ENCODE data around the gene JRKL. TPM values are rescaled to one million over a fixed set of nuclear protein-coding genes. Genes with fewer than 3 reads are reported as not detected.
A peak's percentile ranks its signal among the peaks of the same experiment; 100 is the strongest.

Gene JRKL
- total and polyA plus RNA-seq, 2 of the 13 experiments (the other 11 are each of a cell fraction or from before 2014, with no cell fraction given): 3.2 to 4.5 TPM

DNA sequence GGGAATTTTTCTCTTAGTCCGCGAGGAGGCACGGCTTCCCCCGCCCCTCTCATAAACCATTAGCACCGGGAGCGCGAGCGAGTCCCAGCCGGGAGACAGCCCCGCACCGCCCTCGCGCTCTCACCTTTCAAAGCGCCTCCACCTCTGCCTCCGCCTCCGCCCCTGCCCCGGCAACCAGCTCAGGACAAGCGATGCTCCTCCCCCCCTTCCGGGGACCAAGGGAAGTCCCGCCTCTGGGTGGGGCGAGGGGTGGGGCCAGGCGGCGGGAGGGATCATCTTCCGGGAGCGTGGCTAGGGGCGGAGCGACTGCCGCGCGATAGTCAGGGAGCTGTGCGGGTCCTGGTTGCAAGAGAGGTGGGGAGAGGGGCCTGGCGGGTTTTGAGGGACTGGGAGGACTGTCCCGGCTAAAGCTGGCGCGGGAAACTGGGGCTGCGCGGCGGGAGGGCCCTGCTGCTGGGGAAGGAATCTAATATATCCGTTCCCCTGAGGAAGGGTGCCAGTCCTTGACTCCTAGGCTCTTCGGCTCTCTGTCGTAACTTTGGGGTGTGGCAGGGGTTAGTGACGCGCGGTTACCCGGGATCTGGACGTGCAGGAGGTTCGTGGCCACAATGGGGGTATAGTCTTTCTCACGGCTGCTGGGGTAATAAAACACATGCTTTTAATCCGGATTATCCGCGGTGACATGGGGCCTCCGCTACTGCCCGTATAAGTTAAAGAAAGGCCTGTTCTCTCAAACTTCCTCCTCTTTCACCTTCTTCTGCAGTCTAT lies at the start of gene JRKL, which contains the start of gene CCDC82 (continued):
- TF ChIP-seq, protein P1, sequence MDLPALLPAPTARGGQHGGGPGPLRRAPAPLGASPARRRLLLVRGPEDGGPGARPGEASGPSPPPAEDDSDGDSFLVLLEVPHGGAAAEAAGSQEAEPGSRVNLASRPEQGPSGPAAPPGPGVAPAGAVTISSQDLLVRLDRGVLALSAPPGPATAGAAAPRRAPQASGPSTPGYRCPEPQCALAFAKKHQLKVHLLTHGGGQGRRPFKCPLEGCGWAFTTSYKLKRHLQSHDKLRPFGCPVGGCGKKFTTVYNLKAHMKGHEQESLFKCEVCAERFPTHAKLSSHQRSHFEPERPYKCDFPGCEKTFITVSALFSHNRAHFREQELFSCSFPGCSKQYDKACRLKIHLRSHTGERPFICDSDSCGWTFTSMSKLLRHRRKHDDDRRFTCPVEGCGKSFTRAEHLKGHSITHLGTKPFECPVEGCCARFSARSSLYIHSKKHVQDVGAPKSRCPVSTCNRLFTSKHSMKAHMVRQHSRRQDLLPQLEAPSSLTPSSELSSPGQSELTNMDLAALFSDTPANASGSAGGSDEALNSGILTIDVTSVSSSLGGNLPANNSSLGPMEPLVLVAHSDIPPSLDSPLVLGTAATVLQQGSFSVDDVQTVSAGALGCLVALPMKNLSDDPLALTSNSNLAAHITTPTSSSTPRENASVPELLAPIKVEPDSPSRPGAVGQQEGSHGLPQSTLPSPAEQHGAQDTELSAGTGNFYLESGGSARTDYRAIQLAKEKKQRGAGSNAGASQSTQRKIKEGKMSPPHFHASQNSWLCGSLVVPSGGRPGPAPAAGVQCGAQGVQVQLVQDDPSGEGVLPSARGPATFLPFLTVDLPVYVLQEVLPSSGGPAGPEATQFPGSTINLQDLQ (CRISPR knock-in tag; IDR thresholded peaks at IDR 0.05): no peak
- TF ChIP-seq, protein P2, sequence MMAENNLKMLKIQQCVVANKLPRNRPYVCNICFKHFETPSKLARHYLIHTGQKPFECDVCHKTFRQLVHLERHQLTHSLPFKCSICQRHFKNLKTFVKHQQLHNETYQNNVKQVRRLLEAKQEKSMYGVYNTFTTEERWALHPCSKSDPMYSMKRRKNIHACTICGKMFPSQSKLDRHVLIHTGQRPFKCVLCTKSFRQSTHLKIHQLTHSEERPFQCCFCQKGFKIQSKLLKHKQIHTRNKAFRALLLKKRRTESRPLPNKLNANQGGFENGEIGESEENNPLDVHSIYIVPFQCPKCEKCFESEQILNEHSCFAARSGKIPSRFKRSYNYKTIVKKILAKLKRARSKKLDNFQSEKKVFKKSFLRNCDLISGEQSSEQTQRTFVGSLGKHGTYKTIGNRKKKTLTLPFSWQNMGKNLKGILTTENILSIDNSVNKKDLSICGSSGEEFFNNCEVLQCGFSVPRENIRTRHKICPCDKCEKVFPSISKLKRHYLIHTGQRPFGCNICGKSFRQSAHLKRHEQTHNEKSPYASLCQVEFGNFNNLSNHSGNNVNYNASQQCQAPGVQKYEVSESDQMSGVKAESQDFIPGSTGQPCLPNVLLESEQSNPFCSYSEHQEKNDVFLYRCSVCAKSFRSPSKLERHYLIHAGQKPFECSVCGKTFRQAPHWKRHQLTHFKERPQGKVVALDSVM (CRISPR knock-in tag; IDR thresholded peaks at IDR 0.05): peak; percentile 26; the same call in 1 of the 2 replicates
- TF ChIP-seq, protein P3, sequence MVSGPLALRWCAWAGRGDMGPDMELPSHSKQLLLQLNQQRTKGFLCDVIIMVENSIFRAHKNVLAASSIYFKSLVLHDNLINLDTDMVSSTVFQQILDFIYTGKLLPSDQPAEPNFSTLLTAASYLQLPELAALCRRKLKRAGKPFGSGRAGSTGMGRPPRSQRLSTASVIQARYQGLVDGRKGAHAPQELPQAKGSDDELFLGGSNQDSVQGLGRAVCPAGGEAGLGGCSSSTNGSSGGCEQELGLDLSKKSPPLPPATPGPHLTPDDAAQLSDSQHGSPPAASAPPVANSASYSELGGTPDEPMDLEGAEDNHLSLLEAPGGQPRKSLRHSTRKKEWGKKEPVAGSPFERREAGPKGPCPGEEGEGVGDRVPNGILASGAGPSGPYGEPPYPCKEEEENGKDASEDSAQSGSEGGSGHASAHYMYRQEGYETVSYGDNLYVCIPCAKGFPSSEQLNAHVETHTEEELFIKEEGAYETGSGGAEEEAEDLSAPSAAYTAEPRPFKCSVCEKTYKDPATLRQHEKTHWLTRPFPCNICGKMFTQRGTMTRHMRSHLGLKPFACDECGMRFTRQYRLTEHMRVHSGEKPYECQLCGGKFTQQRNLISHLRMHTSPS (CRISPR knock-in tag; IDR thresholded peaks at IDR 0.05; ENCODE audit: low read depth): no peak; the same call in 1 of the 2 replicates
- TF ChIP-seq PPARG (CRISPR knock-in tag; conservative IDR thresholded peaks at IDR 0.05) (no peak), KMT2A (CRISPR knock-in tag; IDR thresholded peaks at IDR 0.05) (peak; percentile 55; the same call in 1 of the 2 replicates), ZNF670 (CRISPR knock-in tag; IDR thresholded peaks at IDR 0.05; ENCODE audit: borderline replicate concordance) (peak; percentile 80; the same call in 1 of the 2 replicates), ZNF431 (CRISPR knock-in tag; IDR thresholded peaks at IDR 0.05; ENCODE audit: borderline replicate concordance, low read depth) (peak; percentile 52; the same call in 1 of the 2 replicates), SRSF1 (optimal IDR thresholded peaks at IDR 0.05; ENCODE audit: low read depth, low read length) (no peak), PHF5A (CRISPR knock-in tag; IDR thresholded peaks at IDR 0.05; ENCODE audit: low read depth, unreplicated experiment) (no peak), TEAD3 (CRISPR knock-in tag; optimal IDR thresholded peaks at IDR 0.05; ENCODE audit: borderline replicate concordance) (peak; percentile 25), DPF2 (CRISPR knock-in tag; IDR thresholded peaks at IDR 0.05; ENCODE audit: borderline replicate concordance, low read depth) (no peak), ZKSCAN1 (IDR thresholded peaks at IDR 0.05; ENCODE audit: low read length) (no peak), NFYB (CRISPR knock-in tag; IDR thresholded peaks at IDR 0.05) (peak; percentile 42; the same call in 1 of the 2 replicates), ZNF160 (CRISPR knock-in tag; IDR thresholded peaks at IDR 0.05) (peak; percentile 59)
- TF ChIP-seq, protein P4, sequence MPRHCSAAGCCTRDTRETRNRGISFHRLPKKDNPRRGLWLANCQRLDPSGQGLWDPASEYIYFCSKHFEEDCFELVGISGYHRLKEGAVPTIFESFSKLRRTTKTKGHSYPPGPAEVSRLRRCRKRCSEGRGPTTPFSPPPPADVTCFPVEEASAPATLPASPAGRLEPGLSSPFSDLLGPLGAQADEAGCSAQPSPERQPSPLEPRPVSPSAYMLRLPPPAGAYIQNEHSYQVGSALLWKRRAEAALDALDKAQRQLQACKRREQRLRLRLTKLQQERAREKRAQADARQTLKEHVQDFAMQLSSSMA (CRISPR knock-in tag; IDR thresholded peaks at IDR 0.05): no peak; the same call in 1 of the 2 replicates
- TF ChIP-seq, protein P5, sequence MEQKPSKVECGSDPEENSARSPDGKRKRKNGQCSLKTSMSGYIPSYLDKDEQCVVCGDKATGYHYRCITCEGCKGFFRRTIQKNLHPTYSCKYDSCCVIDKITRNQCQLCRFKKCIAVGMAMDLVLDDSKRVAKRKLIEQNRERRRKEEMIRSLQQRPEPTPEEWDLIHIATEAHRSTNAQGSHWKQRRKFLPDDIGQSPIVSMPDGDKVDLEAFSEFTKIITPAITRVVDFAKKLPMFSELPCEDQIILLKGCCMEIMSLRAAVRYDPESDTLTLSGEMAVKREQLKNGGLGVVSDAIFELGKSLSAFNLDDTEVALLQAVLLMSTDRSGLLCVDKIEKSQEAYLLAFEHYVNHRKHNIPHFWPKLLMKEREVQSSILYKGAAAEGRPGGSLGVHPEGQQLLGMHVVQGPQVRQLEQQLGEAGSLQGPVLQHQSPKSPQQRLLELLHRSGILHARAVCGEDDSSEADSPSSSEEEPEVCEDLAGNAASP (CRISPR knock-in tag; IDR thresholded peaks at IDR 0.05; ENCODE audit: borderline replicate concordance): 0 out of 2 replicates have a peak, but pooled peaks have one; percentile 25
- TF ChIP-seq, protein P6, sequence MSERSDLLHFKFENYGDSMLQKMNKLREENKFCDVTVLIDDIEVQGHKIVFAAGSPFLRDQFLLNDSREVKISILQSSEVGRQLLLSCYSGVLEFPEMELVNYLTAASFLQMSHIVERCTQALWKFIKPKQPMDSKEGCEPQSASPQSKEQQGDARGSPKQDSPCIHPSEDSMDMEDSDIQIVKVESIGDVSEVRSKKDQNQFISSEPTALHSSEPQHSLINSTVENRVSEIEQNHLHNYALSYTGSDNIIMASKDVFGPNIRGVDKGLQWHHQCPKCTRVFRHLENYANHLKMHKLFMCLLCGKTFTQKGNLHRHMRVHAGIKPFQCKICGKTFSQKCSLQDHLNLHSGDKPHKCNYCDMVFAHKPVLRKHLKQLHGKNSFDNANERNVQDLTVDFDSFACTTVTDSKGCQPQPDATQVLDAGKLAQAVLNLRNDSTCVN (CRISPR knock-in tag; IDR thresholded peaks at IDR 0.05; ENCODE audit: borderline replicate concordance): no peak

Measured in HepG2 (cell line).